ENCODE results near the gene ARHGEF28.

ARHGEF28 gene

DNA sequence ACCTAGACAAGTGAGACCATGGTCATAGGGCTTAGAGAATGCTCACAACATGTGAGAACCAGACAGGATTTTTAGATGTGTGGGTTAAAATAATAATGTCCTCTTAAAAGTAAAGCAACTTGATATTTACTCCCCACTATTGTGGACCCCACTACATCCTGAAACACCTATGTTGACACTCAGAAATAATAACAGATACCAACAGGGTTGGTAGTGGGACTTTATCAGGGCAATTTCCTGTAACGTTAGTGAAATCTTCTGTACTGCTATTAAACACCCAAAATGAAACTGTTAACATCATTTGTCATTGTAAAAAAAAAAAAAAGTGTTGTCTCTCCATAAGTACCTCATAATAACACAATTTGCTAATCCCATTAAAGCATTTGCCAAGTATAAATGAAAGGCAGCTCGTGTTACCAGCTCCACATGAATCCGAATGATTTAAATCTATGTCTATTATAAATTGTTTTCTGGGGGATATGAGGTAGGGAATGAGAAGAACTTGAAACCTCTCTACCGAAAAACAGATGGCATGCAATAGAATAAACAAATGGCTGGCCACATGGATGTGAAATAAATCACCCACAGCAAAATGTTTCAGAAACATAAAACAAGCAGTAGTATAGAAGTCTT lies 285.9 kb downstream of the ARHGEF28 start:
- TF ChIP-seq, protein P1, sequence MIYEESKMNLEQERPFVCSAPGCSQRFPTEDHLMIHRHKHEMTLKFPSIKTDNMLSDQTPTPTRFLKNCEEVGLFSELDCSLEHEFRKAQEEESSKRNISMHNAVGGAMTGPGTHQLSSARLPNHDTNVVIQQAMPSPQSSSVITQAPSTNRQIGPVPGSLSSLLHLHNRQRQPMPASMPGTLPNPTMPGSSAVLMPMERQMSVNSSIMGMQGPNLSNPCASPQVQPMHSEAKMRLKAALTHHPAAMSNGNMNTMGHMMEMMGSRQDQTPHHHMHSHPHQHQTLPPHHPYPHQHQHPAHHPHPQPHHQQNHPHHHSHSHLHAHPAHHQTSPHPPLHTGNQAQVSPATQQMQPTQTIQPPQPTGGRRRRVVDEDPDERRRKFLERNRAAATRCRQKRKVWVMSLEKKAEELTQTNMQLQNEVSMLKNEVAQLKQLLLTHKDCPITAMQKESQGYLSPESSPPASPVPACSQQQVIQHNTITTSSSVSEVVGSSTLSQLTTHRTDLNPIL (CRISPR knock-in tag; IDR thresholded peaks at IDR 0.05; ENCODE audit: low read depth) = no peak
- TF ChIP-seq GLIS3 (CRISPR knock-in tag; IDR thresholded peaks at IDR 0.05) (no peak), CSDC2 (CRISPR knock-in tag; IDR thresholded peaks at IDR 0.05) (no peak), RARB (CRISPR knock-in tag; IDR thresholded peaks at IDR 0.05) (no peak), ZNF8 (CRISPR knock-in tag; IDR thresholded peaks at IDR 0.05) (no peak), TOX (CRISPR knock-in tag; IDR thresholded peaks at IDR 0.05; ENCODE audit: borderline replicate concordance) (no peak), ZNF565 (CRISPR knock-in tag; conservative IDR thresholded peaks at IDR 0.05; ENCODE audit: low read depth) (no peak), ZNF70 (CRISPR knock-in tag; IDR thresholded peaks at IDR 0.05) (no peak), ZFP3 (CRISPR knock-in tag; IDR thresholded peaks at IDR 0.05) (no peak), ZFP30 (CRISPR knock-in tag; IDR thresholded peaks at IDR 0.05) (no peak), TCF4 (CRISPR knock-in tag; IDR thresholded peaks at IDR 0.05; ENCODE audit: borderline replicate concordance) (no peak), ARNTL (CRISPR knock-in tag; IDR thresholded peaks at IDR 0.05; ENCODE audit: borderline replicate concordance, low read depth) (no peak), ZC3H10 (CRISPR knock-in tag; IDR thresholded peaks at IDR 0.05) (no peak), ESRRG (CRISPR knock-in tag; IDR thresholded peaks at IDR 0.05) (no peak)
- TF ChIP-seq, protein P2, sequence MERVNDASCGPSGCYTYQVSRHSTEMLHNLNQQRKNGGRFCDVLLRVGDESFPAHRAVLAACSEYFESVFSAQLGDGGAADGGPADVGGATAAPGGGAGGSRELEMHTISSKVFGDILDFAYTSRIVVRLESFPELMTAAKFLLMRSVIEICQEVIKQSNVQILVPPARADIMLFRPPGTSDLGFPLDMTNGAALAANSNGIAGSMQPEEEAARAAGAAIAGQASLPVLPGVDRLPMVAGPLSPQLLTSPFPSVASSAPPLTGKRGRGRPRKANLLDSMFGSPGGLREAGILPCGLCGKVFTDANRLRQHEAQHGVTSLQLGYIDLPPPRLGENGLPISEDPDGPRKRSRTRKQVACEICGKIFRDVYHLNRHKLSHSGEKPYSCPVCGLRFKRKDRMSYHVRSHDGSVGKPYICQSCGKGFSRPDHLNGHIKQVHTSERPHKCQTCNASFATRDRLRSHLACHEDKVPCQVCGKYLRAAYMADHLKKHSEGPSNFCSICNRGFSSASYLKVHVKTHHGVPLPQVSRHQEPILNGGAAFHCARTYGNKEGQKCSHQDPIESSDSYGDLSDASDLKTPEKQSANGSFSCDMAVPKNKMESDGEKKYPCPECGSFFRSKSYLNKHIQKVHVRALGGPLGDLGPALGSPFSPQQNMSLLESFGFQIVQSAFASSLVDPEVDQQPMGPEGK (CRISPR knock-in tag; IDR thresholded peaks at IDR 0.05; ENCODE audit: borderline replicate concordance) = no peak
- TF ChIP-seq, protein P3, sequence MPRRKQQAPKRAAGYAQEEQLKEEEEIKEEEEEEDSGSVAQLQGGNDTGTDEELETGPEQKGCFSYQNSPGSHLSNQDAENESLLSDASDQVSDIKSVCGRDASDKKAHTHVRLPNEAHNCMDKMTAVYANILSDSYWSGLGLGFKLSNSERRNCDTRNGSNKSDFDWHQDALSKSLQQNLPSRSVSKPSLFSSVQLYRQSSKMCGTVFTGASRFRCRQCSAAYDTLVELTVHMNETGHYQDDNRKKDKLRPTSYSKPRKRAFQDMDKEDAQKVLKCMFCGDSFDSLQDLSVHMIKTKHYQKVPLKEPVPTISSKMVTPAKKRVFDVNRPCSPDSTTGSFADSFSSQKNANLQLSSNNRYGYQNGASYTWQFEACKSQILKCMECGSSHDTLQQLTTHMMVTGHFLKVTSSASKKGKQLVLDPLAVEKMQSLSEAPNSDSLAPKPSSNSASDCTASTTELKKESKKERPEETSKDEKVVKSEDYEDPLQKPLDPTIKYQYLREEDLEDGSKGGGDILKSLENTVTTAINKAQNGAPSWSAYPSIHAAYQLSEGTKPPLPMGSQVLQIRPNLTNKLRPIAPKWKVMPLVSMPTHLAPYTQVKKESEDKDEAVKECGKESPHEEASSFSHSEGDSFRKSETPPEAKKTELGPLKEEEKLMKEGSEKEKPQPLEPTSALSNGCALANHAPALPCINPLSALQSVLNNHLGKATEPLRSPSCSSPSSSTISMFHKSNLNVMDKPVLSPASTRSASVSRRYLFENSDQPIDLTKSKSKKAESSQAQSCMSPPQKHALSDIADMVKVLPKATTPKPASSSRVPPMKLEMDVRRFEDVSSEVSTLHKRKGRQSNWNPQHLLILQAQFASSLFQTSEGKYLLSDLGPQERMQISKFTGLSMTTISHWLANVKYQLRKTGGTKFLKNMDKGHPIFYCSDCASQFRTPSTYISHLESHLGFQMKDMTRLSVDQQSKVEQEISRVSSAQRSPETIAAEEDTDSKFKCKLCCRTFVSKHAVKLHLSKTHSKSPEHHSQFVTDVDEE (CRISPR knock-in tag; IDR thresholded peaks at IDR 0.05) = no peak
- ATAC-seq = no peak

DNA sequence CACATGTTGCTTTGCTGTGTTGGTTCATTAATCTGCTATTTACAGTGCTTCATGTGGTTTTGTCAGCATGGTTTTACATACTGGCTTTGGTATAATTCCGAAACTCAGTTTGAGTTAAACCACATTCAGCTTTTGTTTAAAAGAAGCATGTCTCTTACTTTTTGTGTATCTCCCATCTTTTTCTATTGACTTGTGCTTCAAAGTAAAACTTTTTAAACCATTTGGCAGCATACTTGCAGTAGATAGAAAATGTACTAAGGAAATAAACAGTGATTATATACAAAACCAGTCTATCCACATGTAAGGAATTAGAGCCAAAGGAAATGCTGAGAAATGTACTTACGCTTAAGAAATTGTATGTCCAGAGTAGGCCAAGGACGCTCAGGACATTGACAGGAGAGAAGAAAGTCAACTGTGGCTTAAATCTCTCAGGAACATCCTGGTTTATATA lies 286.9 kb downstream of the ARHGEF28 start:
- no peak for ATAC-seq
- TF ChIP-seq OSR1 (CRISPR knock-in tag; IDR thresholded peaks at IDR 0.05) (no peak), TCF4 (CRISPR knock-in tag; IDR thresholded peaks at IDR 0.05; ENCODE audit: borderline replicate concordance) (no peak), SNAI2 (CRISPR knock-in tag; IDR thresholded peaks at IDR 0.05) (no peak), ZNF70 (CRISPR knock-in tag; IDR thresholded peaks at IDR 0.05) (no peak), ARNTL (CRISPR knock-in tag; IDR thresholded peaks at IDR 0.05; ENCODE audit: borderline replicate concordance, low read depth) (no peak)
- TF ChIP-seq, protein P4, sequence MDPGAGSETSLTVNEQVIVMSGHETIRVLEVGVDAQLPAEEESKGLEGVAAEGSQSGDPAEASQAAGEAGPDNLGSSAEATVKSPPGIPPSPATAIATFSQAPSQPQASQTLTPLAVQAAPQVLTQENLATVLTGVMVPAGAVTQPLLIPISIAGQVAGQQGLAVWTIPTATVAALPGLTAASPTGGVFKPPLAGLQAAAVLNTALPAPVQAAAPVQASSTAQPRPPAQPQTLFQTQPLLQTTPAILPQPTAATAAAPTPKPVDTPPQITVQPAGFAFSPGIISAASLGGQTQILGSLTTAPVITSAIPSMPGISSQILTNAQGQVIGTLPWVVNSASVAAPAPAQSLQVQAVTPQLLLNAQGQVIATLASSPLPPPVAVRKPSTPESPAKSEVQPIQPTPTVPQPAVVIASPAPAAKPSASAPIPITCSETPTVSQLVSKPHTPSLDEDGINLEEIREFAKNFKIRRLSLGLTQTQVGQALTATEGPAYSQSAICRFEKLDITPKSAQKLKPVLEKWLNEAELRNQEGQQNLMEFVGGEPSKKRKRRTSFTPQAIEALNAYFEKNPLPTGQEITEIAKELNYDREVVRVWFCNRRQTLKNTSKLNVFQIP (CRISPR knock-in tag; IDR thresholded peaks at IDR 0.05; ENCODE audit: borderline replicate concordance, low read depth) = no peak
- TF ChIP-seq, protein P3 (CRISPR knock-in tag; IDR thresholded peaks at IDR 0.05) = no peak
- TF ChIP-seq, protein P5, sequence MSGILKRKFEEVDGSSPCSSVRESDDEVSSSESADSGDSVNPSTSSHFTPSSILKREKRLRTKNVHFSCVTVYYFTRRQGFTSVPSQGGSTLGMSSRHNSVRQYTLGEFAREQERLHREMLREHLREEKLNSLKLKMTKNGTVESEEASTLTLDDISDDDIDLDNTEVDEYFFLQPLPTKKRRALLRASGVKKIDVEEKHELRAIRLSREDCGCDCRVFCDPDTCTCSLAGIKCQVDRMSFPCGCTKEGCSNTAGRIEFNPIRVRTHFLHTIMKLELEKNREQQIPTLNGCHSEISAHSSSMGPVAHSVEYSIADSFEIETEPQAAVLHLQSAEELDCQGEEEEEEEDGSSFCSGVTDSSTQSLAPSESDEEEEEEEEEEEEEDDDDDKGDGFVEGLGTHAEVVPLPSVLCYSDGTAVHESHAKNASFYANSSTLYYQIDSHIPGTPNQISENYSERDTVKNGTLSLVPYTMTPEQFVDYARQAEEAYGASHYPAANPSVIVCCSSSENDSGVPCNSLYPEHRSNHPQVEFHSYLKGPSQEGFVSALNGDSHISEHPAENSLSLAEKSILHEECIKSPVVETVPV (CRISPR knock-in tag; IDR thresholded peaks at IDR 0.05) = no peak
